GM19452 (cell line): ENCODE measurements around the gene FRRS1L.

Experiments
- ATAC-seq: cut with Tn5 transposase; IDR thresholded peaks from one replicate; pipeline ENCODE4 v1.9.1; 2021; ENCODE audit not compliant: unreplicated experiment

Gene FRRS1L

GRCh38 chr9:109176963-109177362 is 9.9 kb upstream of the FRRS1L start:
- no peak for ATAC-seq

DNA sequence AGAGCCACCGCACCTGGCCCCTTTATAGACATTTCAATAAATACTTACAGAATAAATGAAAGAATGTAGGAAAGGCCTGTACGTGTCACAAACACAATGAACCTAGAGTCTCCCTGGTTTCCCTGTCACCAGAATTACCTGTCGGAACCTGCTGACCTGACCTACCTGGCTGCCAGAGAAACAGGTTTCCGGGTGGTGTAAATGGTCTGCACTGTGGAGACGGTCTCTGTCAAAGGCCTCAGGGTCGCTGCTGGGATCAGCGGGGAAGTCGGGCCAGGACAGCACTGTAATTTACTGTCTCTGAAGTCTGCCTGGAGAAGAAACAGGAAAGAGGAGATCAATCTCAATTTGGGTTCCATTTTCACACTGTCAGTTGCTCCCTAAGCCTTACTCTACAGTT is 9.3 kb upstream of the FRRS1L start:
- no peak for ATAC-seq

DNA sequence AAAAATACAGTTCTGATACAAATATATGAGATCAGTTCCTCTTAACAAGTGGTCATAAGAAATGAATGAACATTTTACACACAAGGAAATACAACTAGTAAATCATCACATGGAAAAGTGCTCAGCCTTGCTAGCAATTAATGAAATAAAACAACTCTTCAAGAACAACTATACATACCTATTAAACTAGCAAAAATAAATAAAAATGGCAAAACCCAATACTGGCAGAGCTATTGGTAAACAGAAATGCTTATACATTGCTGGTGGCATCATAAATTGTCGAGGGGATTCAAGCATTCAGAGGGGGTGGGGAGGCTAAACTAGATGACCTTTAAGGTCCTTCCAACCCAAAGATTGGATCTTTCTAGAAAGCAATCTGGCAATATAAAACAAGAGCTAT is 5.9 kb upstream of the FRRS1L start:
- no peak for ATAC-seq

DNA sequence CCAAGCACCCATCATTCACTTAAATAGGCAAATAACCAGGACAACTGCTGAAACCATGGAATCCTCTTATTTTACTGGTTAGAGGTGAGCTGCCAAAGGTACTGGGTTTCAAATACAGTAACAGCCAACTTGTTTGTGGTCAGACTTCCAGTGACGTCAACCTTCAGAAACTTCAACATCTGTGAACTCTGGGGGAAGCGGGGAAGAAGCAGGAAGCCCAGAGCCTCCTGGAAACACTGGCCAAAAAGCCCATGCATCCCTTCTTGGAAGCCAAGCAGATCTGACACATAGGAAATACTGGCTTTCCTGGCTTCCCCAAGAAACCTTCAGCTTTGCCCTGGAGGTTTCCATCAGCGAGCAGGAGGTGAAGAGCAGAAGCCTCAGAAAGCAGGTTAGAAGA is 4.9 kb upstream of the FRRS1L start:
- ATAC-seq = no peak

DNA sequence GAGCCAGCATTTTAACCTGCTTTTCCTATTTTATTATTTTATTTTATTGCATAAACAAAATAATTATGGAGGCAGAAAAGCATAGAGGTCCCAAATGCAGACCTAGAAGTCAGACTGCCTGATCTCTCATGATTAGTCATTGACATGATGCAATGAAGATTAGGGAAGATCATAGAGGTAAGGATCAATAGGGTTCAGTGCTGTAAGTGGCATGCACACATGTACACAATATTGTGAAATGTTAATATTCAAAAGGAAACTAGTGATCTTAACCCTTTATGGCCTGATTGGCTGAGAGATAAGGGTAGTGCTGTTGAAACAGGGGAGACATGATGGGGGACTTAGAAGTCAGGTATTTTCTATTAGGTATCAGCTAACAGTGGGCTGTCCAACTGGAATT is 1.1 kb upstream of the FRRS1L start:
- no peak for ATAC-seq

- ATAC-seq = no peak
These were observed 667 bp upstream of the FRRS1L start for GRCh38 chr9:109167716-109168115.

GRCh38 chr9:109166171-109166770 is 778 bp downstream of the FRRS1L start:
- ATAC-seq = no peak

DNA sequence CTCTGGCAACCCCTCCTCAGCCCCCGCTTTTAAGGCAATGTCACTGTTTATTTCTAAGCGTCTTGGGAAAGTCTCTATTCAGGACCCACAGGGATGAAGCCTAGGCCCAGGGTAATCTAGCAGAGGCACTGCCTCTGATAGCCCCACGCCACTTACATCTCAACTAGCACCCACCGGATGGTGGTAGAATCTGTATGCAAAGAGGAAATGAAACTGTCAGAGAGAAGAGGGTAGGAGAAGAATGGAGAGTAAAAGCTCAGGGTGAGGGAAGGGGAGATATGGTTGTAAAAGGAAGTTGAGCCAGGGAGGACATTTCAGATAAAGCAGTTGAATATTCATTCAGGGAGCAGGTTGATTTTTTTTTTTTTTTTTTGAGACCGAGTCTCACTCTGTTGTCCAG is 3.0 kb downstream of the FRRS1L start:
- peak; percentile 79 for ATAC-seq

- ATAC-seq = no peak
These were observed 3.9 kb downstream of the FRRS1L start for GRCh38 chr9:109163194-109163593.

GRCh38 chr9:109162677-109163076 is 4.4 kb downstream of the FRRS1L start:
- no peak for ATAC-seq

GRCh38 chr9:109161471-109161870 is 5.6 kb downstream of the FRRS1L start:
- no peak for ATAC-seq

DNA sequence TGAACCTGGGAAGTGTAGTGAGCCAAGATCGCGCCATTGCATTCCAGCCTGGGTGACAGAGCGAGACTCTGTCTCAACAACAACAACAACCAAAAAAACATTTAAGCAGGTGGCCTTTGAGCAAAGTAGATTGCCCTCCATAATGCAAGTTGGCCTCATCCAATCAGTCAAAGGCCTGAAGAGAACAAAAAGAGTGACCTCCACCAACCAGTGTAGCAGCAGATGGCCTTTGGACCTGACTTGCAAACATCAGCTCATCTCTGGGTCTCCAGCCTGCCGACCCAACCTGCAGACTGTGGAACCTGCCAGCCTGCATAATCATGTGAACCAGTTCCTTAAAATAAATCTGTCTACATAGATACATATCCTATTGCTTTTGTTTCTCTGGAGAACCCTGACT is 7.5 kb downstream of the FRRS1L start:
- no peak for ATAC-seq

GRCh38 chr9:109158651-109159050 is 8.4 kb downstream of the FRRS1L start:
- no peak for ATAC-seq

- ATAC-seq = no peak
These were observed 10.3 kb downstream of the FRRS1L start for GRCh38 chr9:109156708-109157107.

- ATAC-seq = no peak
These were observed 16.0 kb downstream of the FRRS1L start for GRCh38 chr9:109150925-109151545.

- no peak for ATAC-seq
These were observed 17.3 kb downstream of the FRRS1L start for GRCh38 chr9:109149722-109150121.

DNA sequence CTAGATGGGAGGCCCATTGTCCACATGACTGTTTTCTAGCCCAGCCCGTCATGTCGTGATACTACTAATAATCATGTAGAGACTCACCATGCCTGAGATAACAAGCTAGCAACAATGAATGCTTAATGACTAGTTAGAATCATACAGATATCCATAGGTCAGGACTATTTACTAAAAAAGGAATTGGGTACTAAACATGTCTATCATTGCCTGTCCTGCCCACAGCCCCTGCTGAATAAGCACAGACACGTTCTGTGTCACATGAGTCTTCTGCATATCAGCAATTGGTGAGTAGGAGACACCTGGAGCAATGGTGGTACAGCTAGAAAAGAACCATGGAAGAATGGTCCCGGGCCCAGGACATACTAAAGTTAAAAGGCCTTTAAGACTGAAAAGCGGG is 18.0 kb downstream of the FRRS1L start:
- no peak for ATAC-seq

- ATAC-seq = no peak
These were observed 22.0 kb downstream of the FRRS1L start for GRCh38 chr9:109145051-109145450.

GRCh38 chr9:109143881-109144562 is 23.0 kb downstream of the FRRS1L start:
- ATAC-seq = peak; percentile 98

GRCh38 chr9:109141375-109141774 is 25.7 kb downstream of the FRRS1L start:
- ATAC-seq = no peak

GRCh38 chr9:109139851-109140250 is 27.2 kb downstream of the FRRS1L start:
- ATAC-seq = no peak

GRCh38 chr9:109138421-109138820 is 28.6 kb downstream of the FRRS1L start:
- ATAC-seq = no peak

GRCh38 chr9:109134167-109134578 is 32.9 kb downstream of the FRRS1L start:
- no peak for ATAC-seq
